ENCODE data around the gene TAS1R2. TPM values are rescaled to one million over a fixed set of nuclear protein-coding genes. Genes with fewer than 3 reads are reported as not detected.

Gene TAS1R2
- not detected in 2 replicates for total RNA-seq (ENCODE audit: low replicate concordance)

DNA sequence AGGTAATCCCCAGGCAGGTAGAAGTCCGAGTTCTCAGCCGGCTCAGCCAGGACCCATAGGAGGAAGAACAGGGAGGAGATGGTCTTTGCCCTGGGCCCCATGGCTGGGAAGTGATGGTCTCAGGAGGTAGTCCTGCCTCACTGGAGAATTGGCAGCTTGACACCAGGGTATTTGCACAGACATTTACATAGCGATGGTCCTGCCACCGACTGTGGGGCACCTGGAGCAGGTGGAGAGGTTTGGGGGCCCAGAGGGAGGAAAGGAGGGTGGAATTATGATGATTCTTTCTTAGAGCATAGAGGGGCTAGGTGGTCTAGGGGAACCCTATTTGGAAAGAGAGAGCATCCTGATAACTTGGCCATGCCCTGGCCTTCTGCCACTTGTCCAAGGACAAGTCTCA is at the start of gene TAS1R2:
Gene TAS1R2, minus strand, starts transcription at position 101 of the 400 bp plus-strand sequence. Its CDS starts 0 bp downstream, at position 101.
- H3K9me3 Mint-ChIP-seq = no peaks in the 10 kb centered on the region

GRCh38 chr1:18907917-18908845 is 48.7 kb upstream of the TAS1R2 start:
- H3K4me2 ChIP-seq = peak overlapping the region; percentile 16
- H3K4me3 Mint-ChIP-seq = no peak overlapping the region
- H4K20me1 ChIP-seq (ENCODE audit: low read depth) = no peaks in the 10 kb centered on the region
- no peaks in the 10 kb centered on the region for H3K36me3 Mint-ChIP-seq
- peaks cover 5% of the 10 kb centered on the region for H3K27me3 Mint-ChIP-seq (ENCODE audit: insufficient read depth, low read depth)
- H3K27me3 ChIP-seq = peaks cover 7% of the 10 kb centered on the region
- no peaks in the 10 kb centered on the region for H3K9me3 ChIP-seq (ENCODE audit: low read depth)
- H3K79me2 ChIP-seq (ENCODE audit: low read depth) = no peaks in the 10 kb centered on the region
- H3K27ac ChIP-seq = no peak overlapping the region
- H3K4me1 Mint-ChIP-seq = peaks cover 19% of the 10 kb centered on the region
- no peaks in the 10 kb centered on the region for H3K9me3 Mint-ChIP-seq
- TF ChIP-seq CTCF (IDR thresholded peaks at IDR 0.05) = no peak
- TF ChIP-seq EZH2 (IDR thresholded peaks at IDR 0.05) = no peak
- TF ChIP-seq EZH2phosphoT487 (IDR thresholded peaks at IDR 0.05) = no peak
- H3F3A ChIP-seq (ENCODE audit: low read depth) = peaks cover 2% of the 10 kb centered on the region
- H3K9ac ChIP-seq = no peak overlapping the region
- H3K4me3 ChIP-seq = no peak overlapping the region
- peak; percentile 35 for DNase-seq (ENCODE audit: low spot score)
- H3K27ac Mint-ChIP-seq = peak overlapping the region; percentile 83
- H3K36me3 ChIP-seq = no peaks in the 10 kb centered on the region
- H2AFZ ChIP-seq (replicated peaks) = no peak overlapping the region
- peaks cover 9% of the 10 kb centered on the region for H3K4me1 ChIP-seq

More for the DNA sequence above, at the start of gene TAS1R2:
- H2AFZ ChIP-seq (replicated peaks) = no peak within 1 kb of the TSS
- no peak within 1 kb of the TSS for H3K27ac ChIP-seq
- no peak for DNase-seq (ENCODE audit: low spot score)
- H3K4me2 ChIP-seq = no peak within 1 kb of the TSS
- H3K4me3 ChIP-seq = no peak within 1 kb of the TSS
- TF ChIP-seq EZH2phosphoT487 (IDR thresholded peaks at IDR 0.05) (no peak), CTCF (IDR thresholded peaks at IDR 0.05) (no peak), EZH2 (IDR thresholded peaks at IDR 0.05) (no peak)
- H3K9me3 ChIP-seq (ENCODE audit: low read depth) = no peaks in the 10 kb centered on the region
- no peaks in the 10 kb centered on the region for H4K20me1 ChIP-seq (ENCODE audit: low read depth)
- no peak within 1 kb of the TSS for H3K27ac Mint-ChIP-seq
- peaks cover 4% of the 10 kb centered on the region for H3K27me3 Mint-ChIP-seq (ENCODE audit: insufficient read depth, low read depth)
- no peaks in the 10 kb centered on the region for H3K4me1 ChIP-seq
- H3K36me3 ChIP-seq = no peaks in the 10 kb centered on the region
- H3K36me3 Mint-ChIP-seq = no peaks in the 10 kb centered on the region
- H3K9ac ChIP-seq = no peak within 1 kb of the TSS
- no peaks in the 10 kb centered on the region for H3K4me1 Mint-ChIP-seq
- H3F3A ChIP-seq (ENCODE audit: low read depth) = no peaks in the 10 kb centered on the region
- H3K79me2 ChIP-seq (ENCODE audit: low read depth) = no peaks in the 10 kb centered on the region
- H3K4me3 Mint-ChIP-seq = no peak within 1 kb of the TSS
- peaks cover 24% of the 10 kb centered on the region for H3K27me3 ChIP-seq

- DNase-seq (ENCODE audit: low spot score) = peak; percentile 80
- peak overlapping the region; percentile 16 for H3K4me2 ChIP-seq
- H3K4me3 Mint-ChIP-seq = no peak overlapping the region
- no peaks in the 10 kb centered on the region for H3K9me3 ChIP-seq (ENCODE audit: low read depth)
- H3K79me2 ChIP-seq (ENCODE audit: low read depth) = no peaks in the 10 kb centered on the region
- peaks cover 11% of the 10 kb centered on the region for H3K4me1 ChIP-seq
- no peak overlapping the region for H2AFZ ChIP-seq (replicated peaks)
- peaks cover 5% of the 10 kb centered on the region for H3K27me3 Mint-ChIP-seq (ENCODE audit: insufficient read depth, low read depth)
- TF ChIP-seq EZH2 (IDR thresholded peaks at IDR 0.05) = no peak
- TF ChIP-seq CTCF (IDR thresholded peaks at IDR 0.05) = peak; percentile 99
- peaks cover 18% of the 10 kb centered on the region for H3K4me1 Mint-ChIP-seq
- no peaks in the 10 kb centered on the region for H3K9me3 Mint-ChIP-seq
- H3K27ac Mint-ChIP-seq = peak overlapping the region; percentile 83
- H3K4me3 ChIP-seq = no peak overlapping the region
- peaks cover 7% of the 10 kb centered on the region for H3K27me3 ChIP-seq
- no peaks in the 10 kb centered on the region for H4K20me1 ChIP-seq (ENCODE audit: low read depth)
- H3K9ac ChIP-seq = no peak overlapping the region
- no peaks in the 10 kb centered on the region for H3K36me3 Mint-ChIP-seq
- no peaks in the 10 kb centered on the region for H3K36me3 ChIP-seq
- peaks cover 5% of the 10 kb centered on the region for H3F3A ChIP-seq (ENCODE audit: low read depth)
- no peak overlapping the region for H3K27ac ChIP-seq
Measured at GRCh38 chr1:18907021-18907916, 47.8 kb upstream of the TAS1R2 start.

All from neural progenitor cell (in vitro differentiated cells).